ENCODE measurements around the gene KYNU.
"Not testable (repeated sequence)": the region's sequence is repeated elsewhere in the genome, so short reads cannot be mapped to it uniquely, and the experiment has no call there.

Gene KYNU

GRCh38 chr2:143074913-143075312, 197.4 kb downstream of the KYNU start:
- not testable (repeated sequence) for H3K9me3 ChIP-seq (ENCODE audit: control insufficient read depth in 2 of 2, low read length in 2 of 2); H3K36me3 ChIP-seq (ENCODE audit: control insufficient read depth in 2 of 2, insufficient read depth in 2 of 2, low read length in 2 of 2); H3K27me3 ChIP-seq (ENCODE audit: control insufficient read depth in 2 of 2, insufficient read depth in 2 of 2, low read length in 2 of 2); H3K9ac ChIP-seq (ENCODE audit: low read depth in 1 of 2, low read length in 2 of 2); H3K4me3 ChIP-seq (ENCODE audit: low read length in 2 of 2); H3K4me1 ChIP-seq (ENCODE audit: control insufficient read depth in 2 of 2, insufficient read depth in 2 of 2, low read length in 2 of 2); H3K27ac ChIP-seq (ENCODE audit: low read depth in 2 of 2, low read length in 2 of 2)

GRCh38 chr2:143075711-143076110, 198.2 kb downstream of the KYNU start:
- H3K4me1 ChIP-seq (ENCODE audit: control insufficient read depth in 2 of 2, insufficient read depth in 2 of 2, low read length in 2 of 2): no peaks in the 10 kb centered on the region
- H3K9ac ChIP-seq (ENCODE audit: low read depth in 1 of 2, low read length in 2 of 2): no peak overlapping the region
- H3K36me3 ChIP-seq (ENCODE audit: control insufficient read depth in 2 of 2, insufficient read depth in 2 of 2, low read length in 2 of 2): no peaks in the 10 kb centered on the region
- H3K9me3 ChIP-seq (ENCODE audit: control insufficient read depth in 2 of 2, low read length in 2 of 2): no peaks in the 10 kb centered on the region
- H3K27me3 ChIP-seq (ENCODE audit: control insufficient read depth in 2 of 2, insufficient read depth in 2 of 2, low read length in 2 of 2): no peaks in the 10 kb centered on the region
- no peak overlapping the region for H3K4me3 ChIP-seq (ENCODE audit: low read length in 2 of 2)
- H3K27ac ChIP-seq (ENCODE audit: low read depth in 2 of 2, low read length in 2 of 2): no peak overlapping the region

- no peaks in the 10 kb centered on the region for H3K4me1 ChIP-seq (ENCODE audit: control insufficient read depth in 2 of 2, insufficient read depth in 2 of 2, low read length in 2 of 2)
- no peaks in the 10 kb centered on the region for H3K27me3 ChIP-seq (ENCODE audit: control insufficient read depth in 2 of 2, insufficient read depth in 2 of 2, low read length in 2 of 2)
These were observed 200.6 kb downstream of the KYNU start for GRCh38 chr2:143078104-143078503.

GRCh38 chr2:143081616-143082015, 204.2 kb downstream of the KYNU start:
- Histone ChIP-seq H3K9ac (ENCODE audit: low read depth in 1 of 2, low read length in 2 of 2) (no peak overlapping the region), H3K4me1 (ENCODE audit: control insufficient read depth in 2 of 2, insufficient read depth in 2 of 2, low read length in 2 of 2) (no peaks in the 10 kb centered on the region), H3K27ac (ENCODE audit: low read depth in 2 of 2, low read length in 2 of 2) (no peak overlapping the region), H3K27me3 (ENCODE audit: control insufficient read depth in 2 of 2, insufficient read depth in 2 of 2, low read length in 2 of 2) (no peaks in the 10 kb centered on the region), H3K9me3 (ENCODE audit: control insufficient read depth in 2 of 2, low read length in 2 of 2) (no peaks in the 10 kb centered on the region), H3K36me3 (ENCODE audit: control insufficient read depth in 2 of 2, insufficient read depth in 2 of 2, low read length in 2 of 2) (no peaks in the 10 kb centered on the region), H3K4me3 (ENCODE audit: low read length in 2 of 2) (no peak overlapping the region)

More at GRCh38 chr2:143078104-143078503, 200.6 kb downstream of the KYNU start:
- Histone ChIP-seq H3K9me3 (ENCODE audit: control insufficient read depth in 2 of 2, low read length in 2 of 2) (no peaks in the 10 kb centered on the region), H3K36me3 (ENCODE audit: control insufficient read depth in 2 of 2, insufficient read depth in 2 of 2, low read length in 2 of 2) (no peaks in the 10 kb centered on the region), H3K4me3 (ENCODE audit: low read length in 2 of 2) (no peak overlapping the region), H3K27ac (ENCODE audit: low read depth in 2 of 2, low read length in 2 of 2) (no peak overlapping the region), H3K9ac (ENCODE audit: low read depth in 1 of 2, low read length in 2 of 2) (no peak overlapping the region)

GRCh38 chr2:143083636-143084035, 206.2 kb downstream of the KYNU start:
- Histone ChIP-seq H3K36me3 (ENCODE audit: control insufficient read depth in 2 of 2, insufficient read depth in 2 of 2, low read length in 2 of 2) (no peaks in the 10 kb centered on the region), H3K27me3 (ENCODE audit: control insufficient read depth in 2 of 2, insufficient read depth in 2 of 2, low read length in 2 of 2) (no peaks in the 10 kb centered on the region), H3K4me1 (ENCODE audit: control insufficient read depth in 2 of 2, insufficient read depth in 2 of 2, low read length in 2 of 2) (no peaks in the 10 kb centered on the region), H3K27ac (ENCODE audit: low read depth in 2 of 2, low read length in 2 of 2) (no peak overlapping the region), H3K9ac (ENCODE audit: low read depth in 1 of 2, low read length in 2 of 2) (no peak overlapping the region), H3K4me3 (ENCODE audit: low read length in 2 of 2) (no peak overlapping the region), H3K9me3 (ENCODE audit: control insufficient read depth in 2 of 2, low read length in 2 of 2) (no peaks in the 10 kb centered on the region)

- no peaks in the 10 kb centered on the region for H3K9me3 ChIP-seq (ENCODE audit: control insufficient read depth in 2 of 2, low read length in 2 of 2)
- H3K4me3 ChIP-seq (ENCODE audit: low read length in 2 of 2): no peak overlapping the region
- H3K36me3 ChIP-seq (ENCODE audit: control insufficient read depth in 2 of 2, insufficient read depth in 2 of 2, low read length in 2 of 2): no peaks in the 10 kb centered on the region
- no peaks in the 10 kb centered on the region for H3K4me1 ChIP-seq (ENCODE audit: control insufficient read depth in 2 of 2, insufficient read depth in 2 of 2, low read length in 2 of 2)
- no peak overlapping the region for H3K9ac ChIP-seq (ENCODE audit: low read depth in 1 of 2, low read length in 2 of 2)
- no peak overlapping the region for H3K27ac ChIP-seq (ENCODE audit: low read depth in 2 of 2, low read length in 2 of 2)
- H3K27me3 ChIP-seq (ENCODE audit: control insufficient read depth in 2 of 2, insufficient read depth in 2 of 2, low read length in 2 of 2): no peaks in the 10 kb centered on the region
These were observed 207.0 kb downstream of the KYNU start for GRCh38 chr2:143084462-143084861.

- Histone ChIP-seq H3K4me1 (ENCODE audit: control insufficient read depth in 2 of 2, insufficient read depth in 2 of 2, low read length in 2 of 2) (no peaks in the 10 kb centered on the region), H3K36me3 (ENCODE audit: control insufficient read depth in 2 of 2, insufficient read depth in 2 of 2, low read length in 2 of 2) (no peaks in the 10 kb centered on the region), H3K4me3 (ENCODE audit: low read length in 2 of 2) (no peak overlapping the region), H3K27ac (ENCODE audit: low read depth in 2 of 2, low read length in 2 of 2) (no peak overlapping the region), H3K27me3 (ENCODE audit: control insufficient read depth in 2 of 2, insufficient read depth in 2 of 2, low read length in 2 of 2) (no peaks in the 10 kb centered on the region), H3K9me3 (ENCODE audit: control insufficient read depth in 2 of 2, low read length in 2 of 2) (no peaks in the 10 kb centered on the region), H3K9ac (ENCODE audit: low read depth in 1 of 2, low read length in 2 of 2) (no peak overlapping the region)
These were observed 207.8 kb downstream of the KYNU start for GRCh38 chr2:143085125-143085784.

GRCh38 chr2:143087033-143087432, 209.6 kb downstream of the KYNU start:
- Histone ChIP-seq H3K27me3 (ENCODE audit: control insufficient read depth in 2 of 2, insufficient read depth in 2 of 2, low read length in 2 of 2) (no peaks in the 10 kb centered on the region), H3K4me1 (ENCODE audit: control insufficient read depth in 2 of 2, insufficient read depth in 2 of 2, low read length in 2 of 2) (no peaks in the 10 kb centered on the region), H3K9me3 (ENCODE audit: control insufficient read depth in 2 of 2, low read length in 2 of 2) (no peaks in the 10 kb centered on the region), H3K36me3 (ENCODE audit: control insufficient read depth in 2 of 2, insufficient read depth in 2 of 2, low read length in 2 of 2) (no peaks in the 10 kb centered on the region), H3K9ac (ENCODE audit: low read depth in 1 of 2, low read length in 2 of 2) (no peak overlapping the region), H3K27ac (ENCODE audit: low read depth in 2 of 2, low read length in 2 of 2) (no peak overlapping the region), H3K4me3 (ENCODE audit: low read length in 2 of 2) (no peak overlapping the region)

GRCh38 chr2:143088388-143088787, 210.9 kb downstream of the KYNU start:
- Histone ChIP-seq H3K27ac (ENCODE audit: low read depth in 2 of 2, low read length in 2 of 2) (no peak overlapping the region), H3K27me3 (ENCODE audit: control insufficient read depth in 2 of 2, insufficient read depth in 2 of 2, low read length in 2 of 2) (no peaks in the 10 kb centered on the region), H3K4me3 (ENCODE audit: low read length in 2 of 2) (no peak overlapping the region), H3K9ac (ENCODE audit: low read depth in 1 of 2, low read length in 2 of 2) (no peak overlapping the region), H3K4me1 (ENCODE audit: control insufficient read depth in 2 of 2, insufficient read depth in 2 of 2, low read length in 2 of 2) (no peaks in the 10 kb centered on the region), H3K36me3 (ENCODE audit: control insufficient read depth in 2 of 2, insufficient read depth in 2 of 2, low read length in 2 of 2) (no peaks in the 10 kb centered on the region), H3K9me3 (ENCODE audit: control insufficient read depth in 2 of 2, low read length in 2 of 2) (no peaks in the 10 kb centered on the region)

GRCh38 chr2:143089520-143089919, 212.1 kb downstream of the KYNU start:
- H3K27me3 ChIP-seq (ENCODE audit: control insufficient read depth in 2 of 2, insufficient read depth in 2 of 2, low read length in 2 of 2); H3K4me3 ChIP-seq (ENCODE audit: low read length in 2 of 2); H3K9ac ChIP-seq (ENCODE audit: low read depth in 1 of 2, low read length in 2 of 2); H3K9me3 ChIP-seq (ENCODE audit: control insufficient read depth in 2 of 2, low read length in 2 of 2); H3K27ac ChIP-seq (ENCODE audit: low read depth in 2 of 2, low read length in 2 of 2); H3K36me3 ChIP-seq (ENCODE audit: control insufficient read depth in 2 of 2, insufficient read depth in 2 of 2, low read length in 2 of 2); H3K4me1 ChIP-seq (ENCODE audit: control insufficient read depth in 2 of 2, insufficient read depth in 2 of 2, low read length in 2 of 2): not testable (repeated sequence)
